Measurements from ENCODE around the gene SSPN.

The SSPN gene

DNA sequence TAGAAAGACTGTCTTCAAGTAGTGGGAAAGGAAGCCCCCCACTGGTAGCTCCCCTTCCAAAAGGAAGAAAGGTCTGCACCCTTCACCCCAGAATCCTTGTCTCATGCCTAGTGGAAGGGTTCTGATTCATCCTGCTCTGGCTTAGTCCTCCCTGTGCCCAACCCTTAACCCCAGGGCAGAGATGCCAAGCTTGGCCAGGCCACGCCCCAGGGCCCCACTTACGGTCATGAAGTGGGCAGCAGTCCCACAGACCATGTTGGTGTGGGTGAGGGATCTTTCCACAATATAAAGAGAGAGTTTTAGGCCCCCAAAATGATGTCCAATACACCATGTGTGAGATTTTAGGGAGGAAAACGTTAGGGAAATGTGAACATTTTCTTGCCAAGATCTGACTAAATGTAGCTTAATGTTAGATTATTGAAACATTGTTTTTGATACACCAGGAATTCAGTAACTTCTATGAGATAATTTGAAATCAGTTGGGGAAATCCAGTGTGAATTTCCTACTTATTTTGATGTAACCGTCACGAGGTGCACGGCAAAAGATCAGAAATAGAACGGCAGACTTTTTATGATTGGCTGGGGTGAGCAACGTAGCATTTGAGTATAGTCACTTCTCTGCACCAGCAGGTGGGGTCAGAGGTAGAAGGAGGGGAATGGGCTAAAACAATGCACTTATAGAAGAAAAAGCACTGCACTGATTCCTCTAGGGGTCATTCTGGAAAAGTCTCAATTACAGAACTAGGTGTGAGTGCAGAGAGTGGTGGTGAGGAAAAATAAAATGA lies 8.2 kb upstream of the SSPN start:
- DNase-seq (ENCODE audit: low read depth): no peak

DNA sequence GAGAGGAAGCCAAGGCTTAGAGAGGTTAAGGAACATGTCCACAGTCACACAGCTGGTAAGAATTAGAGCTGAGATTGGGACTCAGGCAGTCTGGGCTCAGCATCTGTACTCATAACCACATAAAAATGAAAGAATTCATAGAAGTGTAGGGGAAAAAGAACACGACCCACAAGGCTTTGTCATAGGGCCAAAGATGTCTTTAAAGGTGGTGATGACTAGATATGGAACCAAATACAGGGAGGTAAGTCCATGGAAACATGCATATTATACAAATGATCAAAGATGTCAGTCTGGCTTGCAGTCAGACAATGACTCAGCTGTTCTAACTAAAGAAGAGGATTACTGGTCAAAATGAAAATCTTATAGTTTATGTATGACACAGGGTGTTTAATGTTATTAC lies 7.2 kb upstream of the SSPN start:
- no peak for DNase-seq (ENCODE audit: low read depth)

DNA sequence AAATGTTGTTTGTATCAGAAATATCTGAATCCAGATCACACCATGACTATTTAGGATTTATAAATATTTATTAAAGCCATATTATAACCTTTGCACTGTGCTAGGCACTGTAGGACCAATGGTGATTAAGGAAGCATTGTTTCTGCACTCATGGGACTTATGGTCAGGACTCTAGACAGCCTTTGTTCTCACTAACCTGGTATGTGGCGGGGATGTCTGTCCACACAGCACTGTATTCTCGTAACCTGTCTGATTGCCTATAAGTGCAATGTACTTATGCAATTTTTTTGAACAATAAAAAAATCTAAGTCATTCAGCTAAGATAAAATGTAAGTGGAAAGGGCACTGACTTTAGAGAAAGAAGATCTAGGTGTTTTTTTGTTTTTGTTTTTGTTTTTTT lies 6.7 kb upstream of the SSPN start:
- DNase-seq (ENCODE audit: low read depth): no peak

DNA sequence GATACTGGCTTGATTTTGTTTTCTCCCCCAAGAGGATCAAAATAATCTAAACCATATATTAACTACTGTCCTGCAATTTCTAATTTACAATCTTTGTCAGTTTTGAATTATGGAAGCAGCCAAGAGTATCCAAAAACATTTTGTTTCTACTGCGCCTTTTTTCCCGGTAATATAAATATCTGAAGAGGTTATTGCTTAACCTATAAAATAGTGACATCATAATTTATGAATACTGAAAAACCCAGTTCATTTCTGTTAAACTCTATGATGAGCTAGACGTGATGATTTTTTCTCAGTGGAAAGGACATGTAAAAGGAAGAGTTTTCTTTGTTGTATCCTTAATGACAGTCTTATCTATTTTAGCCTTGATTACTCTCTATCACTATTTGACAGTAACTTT lies 3.2 kb upstream of the SSPN start:
- no peak for DNase-seq (ENCODE audit: low read depth)

- DNase-seq (ENCODE audit: low read depth): no peak
Observed at GRCh38 chr12:26193539-26193938, 1.8 kb upstream of the SSPN start.

DNA sequence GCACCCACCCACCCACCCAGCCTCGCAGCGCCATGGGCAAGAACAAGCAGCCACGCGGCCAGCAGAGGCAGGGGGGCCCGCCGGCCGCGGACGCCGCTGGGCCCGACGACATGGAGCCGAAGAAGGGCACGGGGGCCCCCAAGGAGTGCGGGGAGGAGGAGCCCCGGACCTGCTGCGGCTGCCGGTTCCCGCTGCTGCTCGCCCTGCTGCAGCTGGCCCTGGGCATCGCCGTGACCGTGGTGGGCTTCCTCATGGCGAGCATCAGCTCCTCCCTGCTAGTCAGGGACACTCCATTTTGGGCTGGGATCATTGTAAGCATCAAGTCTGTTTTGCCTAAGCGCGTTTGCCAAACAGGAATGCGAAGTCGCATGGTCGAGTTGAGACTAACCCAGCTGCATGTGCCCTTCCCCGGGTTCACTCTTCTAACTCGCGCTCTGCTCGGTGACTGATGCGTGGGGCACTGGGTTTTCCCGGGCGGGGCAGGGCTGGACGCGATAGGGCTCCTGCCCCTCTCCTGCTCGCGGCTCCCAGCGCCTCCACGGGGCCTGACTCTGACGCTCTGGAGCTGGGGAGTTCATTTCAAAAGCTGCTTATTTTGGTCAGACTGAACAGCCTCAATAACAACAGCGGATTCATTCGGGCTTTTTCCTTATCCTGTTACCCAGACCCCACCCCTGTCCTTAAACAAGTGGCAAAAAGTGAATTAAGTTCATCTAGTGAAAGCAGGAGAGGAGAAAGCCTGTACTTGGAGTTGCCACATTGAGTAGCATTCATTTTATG lies 458 bp downstream of the SSPN start:
- DNase-seq (ENCODE audit: low read depth): no peak

GRCh38 chr12:26196421-26196716 lies 996 bp downstream of the SSPN start:
- no peak for DNase-seq (ENCODE audit: low read depth)

GRCh38 chr12:26197832-26198231 lies 2.5 kb downstream of the SSPN start:
- no peak for DNase-seq (ENCODE audit: low read depth)

DNA sequence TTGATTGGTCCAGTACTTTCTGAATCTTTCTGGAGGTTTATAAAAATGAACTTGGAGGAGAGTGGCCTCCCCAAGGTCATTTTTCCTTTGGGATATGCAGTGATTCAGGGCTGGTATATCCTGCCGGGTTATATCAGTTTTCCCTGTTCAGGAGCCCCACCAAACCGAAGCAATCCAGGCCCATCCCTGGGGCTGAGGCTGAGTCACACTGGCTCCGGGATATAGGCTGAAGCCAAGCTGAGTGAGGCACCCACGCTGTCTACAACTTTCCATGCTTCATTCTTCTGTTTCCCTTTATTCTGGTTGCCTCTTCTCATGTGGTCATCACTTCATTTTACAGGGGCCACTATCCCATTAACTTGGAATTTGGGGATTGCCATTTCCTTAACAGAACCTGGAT lies 3.4 kb downstream of the SSPN start:
- DNase-seq (ENCODE audit: low read depth): no peak

- DNase-seq (ENCODE audit: low read depth): no peak
Observed at GRCh38 chr12:26203167-26203780, 7.9 kb downstream of the SSPN start.

GRCh38 chr12:26204612-26205289 lies 9.4 kb downstream of the SSPN start:
- no peak for DNase-seq (ENCODE audit: low read depth)

DNA sequence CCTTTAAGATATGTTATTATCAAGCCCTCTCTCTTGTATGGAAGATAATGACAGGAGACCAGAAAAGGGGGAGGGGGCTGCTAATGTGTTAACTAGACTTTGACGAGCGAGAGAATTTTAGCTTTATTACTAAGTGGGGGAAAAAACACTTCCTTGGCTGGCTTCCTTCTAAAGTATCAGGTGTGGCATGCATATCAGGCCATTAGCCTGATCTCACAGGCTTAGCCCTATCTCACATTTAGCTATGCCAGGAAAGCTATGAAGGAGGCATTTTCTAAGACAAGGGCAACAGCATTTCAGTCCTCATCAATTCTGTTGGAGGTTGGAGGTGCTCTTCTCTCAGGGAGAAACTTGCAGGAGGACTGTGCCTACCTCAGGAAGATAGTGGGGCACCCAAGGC lies 9.9 kb downstream of the SSPN start:
- DNase-seq (ENCODE audit: low read depth): no peak

GRCh38 chr12:26205941-26206340 lies 10.6 kb downstream of the SSPN start:
- no peak for DNase-seq (ENCODE audit: low read depth)

GRCh38 chr12:26211331-26211730 lies 16.0 kb downstream of the SSPN start:
- no peak for DNase-seq (ENCODE audit: low read depth)

- DNase-seq (ENCODE audit: low read depth): no peak
Observed at GRCh38 chr12:26212396-26212795, 17.0 kb downstream of the SSPN start.

- no peak for DNase-seq (ENCODE audit: low read depth)
Observed at GRCh38 chr12:26212988-26213387, 17.6 kb downstream of the SSPN start.

DNA sequence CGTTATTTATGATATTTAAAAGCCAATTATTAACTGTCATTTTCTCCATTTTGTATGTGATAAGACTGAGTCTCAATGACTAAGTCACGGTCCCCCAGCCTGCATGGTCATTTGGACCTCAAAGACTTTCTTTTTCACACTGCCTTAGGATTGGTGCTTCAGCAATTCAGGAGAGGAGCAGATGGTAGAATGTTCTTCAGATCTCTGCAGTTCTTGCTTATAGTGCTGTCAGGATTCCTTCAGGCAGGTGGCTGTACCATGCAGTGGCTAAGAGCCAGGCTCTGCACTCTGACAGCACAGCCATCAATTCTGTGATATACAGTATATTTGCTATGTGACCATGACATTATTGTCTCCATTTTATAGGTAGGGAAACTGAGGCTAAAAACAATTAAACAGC lies 18.7 kb downstream of the SSPN start:
- DNase-seq (ENCODE audit: low read depth): no peak

- no peak for DNase-seq (ENCODE audit: low read depth)
Observed at GRCh38 chr12:26219736-26220135, 24.4 kb downstream of the SSPN start.

DNA sequence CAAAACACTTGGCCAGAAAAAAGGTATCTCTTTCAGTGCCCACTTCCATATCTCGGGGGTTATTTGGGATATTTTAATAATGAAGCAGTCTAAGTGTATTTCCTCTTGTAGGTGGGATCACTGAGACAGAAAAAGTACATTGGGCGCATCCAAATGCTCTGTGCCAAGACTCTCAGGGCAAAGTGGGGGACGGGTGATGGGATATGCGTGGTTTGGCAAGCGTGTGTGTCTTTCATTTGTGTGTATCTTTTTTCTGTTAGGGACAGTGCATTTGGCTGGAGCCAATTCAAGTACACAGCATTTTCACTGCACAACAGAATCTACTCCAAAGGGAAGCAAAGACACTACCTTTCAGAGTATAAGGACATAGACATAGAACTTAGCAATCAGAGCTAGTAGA lies 29.3 kb downstream of the SSPN start:
- DNase-seq (ENCODE audit: low read depth): no peak

DNA sequence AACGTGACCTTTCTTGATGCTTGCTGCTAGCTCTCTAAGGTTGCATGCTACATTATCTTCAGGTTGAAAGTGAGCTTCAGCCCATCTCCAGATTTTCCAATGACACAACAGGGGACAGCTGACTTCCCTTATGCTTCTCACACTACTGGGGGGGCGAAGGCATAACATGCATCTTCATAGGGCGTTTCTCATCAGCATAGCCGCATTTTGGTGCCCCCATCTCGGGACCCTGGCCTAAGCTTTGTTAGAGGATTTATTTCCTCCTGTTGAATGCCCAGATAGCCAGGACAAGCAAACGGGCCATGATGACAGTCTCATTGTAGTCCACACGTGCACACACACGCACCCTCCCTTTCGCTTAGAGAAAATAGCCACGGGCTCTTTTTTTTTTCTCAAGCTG lies 30.7 kb downstream of the SSPN start:
- no peak for DNase-seq (ENCODE audit: low read depth)

DNA sequence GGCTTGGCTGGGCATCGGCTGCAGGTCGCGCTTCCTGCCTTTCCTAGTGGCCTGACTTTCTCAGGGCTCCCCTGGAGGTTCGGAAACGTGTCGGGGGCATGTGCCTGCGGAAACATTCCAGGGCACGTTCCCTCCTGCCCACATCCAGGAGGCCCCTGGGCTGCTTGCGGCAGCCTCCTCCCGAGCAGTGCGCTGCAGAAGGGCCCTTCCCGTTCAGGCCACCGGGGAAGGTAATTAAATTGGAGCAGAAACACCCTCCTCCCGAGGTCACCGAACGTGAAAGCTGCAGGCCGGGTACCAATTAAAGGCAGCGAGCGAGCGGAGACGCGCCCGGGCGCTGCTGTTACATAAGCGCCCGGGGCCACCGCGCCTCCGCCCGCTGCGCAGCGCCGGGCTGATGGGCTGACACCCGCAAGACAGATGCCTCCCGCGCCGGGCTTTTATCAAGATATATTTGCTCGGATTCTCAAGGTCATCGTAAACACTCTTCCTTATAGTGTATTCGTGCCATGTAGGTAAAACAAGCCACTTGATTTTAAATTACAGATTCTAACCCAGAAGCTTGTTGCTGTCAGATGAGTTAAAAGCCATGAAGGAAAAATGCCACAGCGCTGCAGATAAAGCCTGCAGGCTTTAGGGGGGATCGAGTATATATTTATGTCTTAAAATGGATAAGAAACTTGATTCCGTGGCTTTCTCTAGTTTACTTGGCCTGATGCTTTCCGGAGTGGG lies 31.4 kb downstream of the SSPN start:
- DNase-seq (ENCODE audit: low read depth): no peak

GRCh38 chr12:26227361-26227745 lies 32.0 kb downstream of the SSPN start:
- no peak for DNase-seq (ENCODE audit: low read depth)

All from activated T-cell treated with anti-CD3 and anti-CD28 coated beads for 1 hour (primary cell).